Measurements from ENCODE around the gene ACTR3.

The ACTR3 gene

DNA sequence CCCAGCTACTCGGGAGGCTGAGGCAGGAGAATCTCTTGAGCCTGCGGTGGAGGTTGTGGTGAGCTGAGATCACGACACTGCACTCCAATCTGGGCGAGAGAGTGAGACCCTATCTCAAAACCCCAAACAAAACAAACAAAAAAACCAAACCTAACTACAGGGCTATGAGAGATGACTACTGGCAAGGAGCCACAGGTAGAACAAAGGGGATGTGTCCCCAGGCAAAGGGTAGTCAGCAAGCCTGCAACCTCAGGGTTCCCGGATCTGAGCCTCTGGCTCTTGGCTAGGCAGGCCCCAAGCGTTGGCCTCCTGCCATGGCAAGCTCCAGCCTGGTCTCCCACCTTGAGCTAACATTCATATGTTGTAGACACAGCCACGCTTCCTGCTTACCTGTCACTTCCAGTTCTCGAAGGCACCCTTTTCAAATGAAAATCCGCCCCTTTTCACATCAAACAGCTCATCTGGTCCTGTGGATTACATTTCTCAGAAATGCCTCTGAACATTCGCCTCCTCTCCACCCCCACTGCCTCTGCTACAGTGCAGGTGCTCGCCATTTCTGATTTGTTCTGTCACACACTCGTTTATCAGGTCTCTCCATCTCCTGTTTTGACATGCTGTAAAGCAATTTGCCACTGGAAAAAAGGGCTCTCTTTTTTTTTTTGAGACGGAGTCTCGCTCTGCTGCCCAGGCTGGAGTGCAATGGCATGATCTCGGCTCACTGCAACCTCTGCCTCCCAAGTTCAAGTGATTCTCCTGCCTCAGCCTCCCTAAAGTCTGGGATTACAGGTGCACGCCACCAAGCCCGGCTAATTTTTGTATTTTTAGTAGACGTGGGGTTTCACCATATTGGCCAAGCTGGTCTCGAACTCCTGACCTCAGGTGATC, 13.1 kb upstream of the ACTR3 start:
- DNase-seq = peak; percentile 27

DNA sequence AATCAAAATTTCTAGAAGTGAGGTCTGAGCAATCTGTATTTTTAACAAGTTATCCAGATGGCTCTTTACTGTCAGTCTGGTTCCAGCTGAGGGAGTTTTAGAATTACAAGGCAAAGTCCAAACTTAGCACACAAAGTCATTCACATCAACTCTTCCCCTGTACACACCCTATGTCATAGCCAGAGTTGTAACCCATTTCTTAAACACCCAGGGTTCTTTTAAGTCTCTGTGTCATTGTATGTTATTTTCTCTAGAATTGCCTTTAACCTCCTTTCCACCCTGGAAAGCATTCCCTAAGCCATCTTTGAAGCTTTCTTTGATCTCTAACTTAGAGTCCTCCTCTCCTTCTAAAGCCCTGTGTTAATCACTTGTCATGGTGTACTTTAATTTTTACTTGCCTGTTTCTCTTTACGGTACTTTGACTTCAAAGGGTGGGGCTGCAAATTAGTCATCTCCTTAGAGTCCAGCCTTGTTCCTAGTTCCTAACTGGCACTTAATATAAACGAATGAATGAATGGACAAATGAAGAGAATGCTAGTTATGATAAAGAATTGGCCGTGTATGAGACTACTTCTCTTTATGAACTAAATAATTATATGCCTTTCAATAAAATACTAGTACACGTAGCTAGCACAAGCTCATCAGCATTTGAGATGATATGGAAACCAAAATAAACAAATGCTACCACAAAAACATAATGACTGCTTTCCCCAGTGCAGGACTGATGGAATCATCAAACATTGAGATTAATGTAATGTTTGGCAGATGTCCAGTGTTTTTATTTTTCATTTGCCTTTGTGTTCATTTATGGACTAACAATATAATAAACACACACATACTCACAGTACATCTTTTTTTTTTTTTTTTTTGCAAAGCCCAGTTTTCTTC, 11.9 kb upstream of the ACTR3 start:
- peak; percentile 6 for DNase-seq

DNA sequence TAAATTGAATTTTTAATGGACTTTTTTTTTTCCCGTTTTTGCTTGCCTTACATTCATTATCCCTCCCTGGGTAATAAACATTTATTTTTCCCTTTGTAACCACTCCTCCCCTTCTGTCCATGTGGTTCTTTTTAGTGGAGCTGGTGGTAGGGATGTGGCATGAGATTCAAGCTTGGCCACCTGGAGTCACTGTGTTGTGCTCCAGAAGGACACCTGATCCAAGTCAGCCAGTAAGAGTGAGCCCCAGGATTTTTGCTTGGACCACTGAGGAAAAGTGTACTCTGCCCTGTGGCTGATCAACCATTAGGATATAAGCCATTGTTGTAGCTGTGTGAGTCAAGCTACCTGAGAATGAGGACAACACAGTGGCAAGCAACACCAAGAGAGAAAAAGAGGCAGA, 11.1 kb upstream of the ACTR3 start:
- peak; percentile 15 for DNase-seq

DNA sequence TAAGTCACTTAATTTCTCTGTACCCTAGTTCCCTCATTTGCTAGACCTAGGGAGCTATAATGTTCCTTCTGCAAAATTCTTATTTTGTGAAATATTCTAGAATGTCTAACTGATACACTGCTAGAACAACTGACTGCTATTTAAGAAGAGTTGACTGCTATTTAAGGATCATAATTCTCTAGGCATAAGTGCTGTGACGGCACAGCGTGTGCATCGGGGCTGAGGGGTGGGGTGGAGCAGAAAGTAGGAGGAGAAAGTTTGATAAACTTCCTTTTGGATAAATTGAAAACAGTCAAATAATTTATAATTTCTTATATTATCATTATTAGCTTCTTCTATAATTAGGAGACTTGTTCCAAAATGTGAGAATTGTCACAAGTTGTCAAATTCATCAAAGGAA, 10.4 kb upstream of the ACTR3 start:
- DNase-seq = no peak

DNA sequence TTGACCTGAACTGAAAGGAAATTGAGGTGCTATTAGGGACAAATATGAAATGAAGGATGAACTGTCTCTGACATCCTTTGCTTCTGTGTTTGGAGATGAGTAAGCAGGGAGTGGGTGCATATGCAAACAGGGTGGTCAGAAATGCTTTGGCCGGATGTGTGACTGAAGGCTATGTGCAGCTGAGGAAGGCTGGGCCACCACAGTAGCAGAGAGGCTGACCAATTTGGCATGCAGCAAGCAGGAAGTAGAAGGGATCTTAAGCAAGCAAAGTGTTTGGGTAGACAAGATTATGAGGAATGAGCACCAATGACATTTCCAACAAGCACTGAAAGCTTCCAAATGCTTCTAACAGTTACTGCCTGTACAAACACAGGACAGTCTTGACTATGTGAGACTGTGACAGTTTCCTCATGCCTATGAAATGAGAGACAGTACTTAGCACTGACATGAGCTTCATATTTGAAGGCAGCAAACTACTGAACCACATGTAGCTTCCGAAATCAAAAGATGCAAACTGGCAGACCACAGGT, 3.3 kb upstream of the ACTR3 start:
- no peak for DNase-seq

DNA sequence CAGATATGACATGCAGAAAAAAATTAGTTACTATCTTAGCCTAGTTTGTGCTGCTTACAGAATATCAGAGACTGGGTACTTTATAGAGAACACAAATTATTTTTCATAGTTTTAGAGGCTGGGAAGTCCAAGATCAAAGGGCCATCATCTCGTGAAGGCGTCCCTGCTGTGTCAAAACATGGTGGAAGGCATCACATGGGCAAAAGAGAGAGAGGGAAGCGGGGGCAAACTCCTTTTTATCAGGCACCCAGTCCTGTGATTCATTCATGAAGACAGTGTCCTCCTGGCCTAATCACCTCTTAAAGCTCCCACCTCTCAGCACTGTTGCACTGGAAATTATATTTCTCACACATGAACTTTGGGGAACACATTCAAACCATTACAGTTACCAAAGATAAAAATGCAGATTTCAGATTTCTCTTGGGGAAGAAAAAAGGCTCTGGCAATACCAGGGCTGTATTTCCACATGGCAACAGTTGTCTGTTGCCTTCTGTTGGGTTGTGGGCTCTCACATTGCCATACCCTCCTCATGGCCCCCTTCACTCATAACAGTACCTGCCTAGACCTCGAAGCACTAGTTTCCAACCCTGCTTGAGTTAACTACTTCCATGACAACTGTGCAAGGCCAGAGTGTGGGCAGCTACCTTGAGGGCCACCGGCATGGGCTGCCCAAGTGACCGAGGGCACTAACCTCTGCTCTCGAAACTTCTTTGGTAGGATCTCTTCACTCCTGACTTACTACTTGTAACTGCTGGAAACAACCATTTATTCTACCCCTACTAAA, 2.7 kb upstream of the ACTR3 start:
- no peak for DNase-seq

DNA sequence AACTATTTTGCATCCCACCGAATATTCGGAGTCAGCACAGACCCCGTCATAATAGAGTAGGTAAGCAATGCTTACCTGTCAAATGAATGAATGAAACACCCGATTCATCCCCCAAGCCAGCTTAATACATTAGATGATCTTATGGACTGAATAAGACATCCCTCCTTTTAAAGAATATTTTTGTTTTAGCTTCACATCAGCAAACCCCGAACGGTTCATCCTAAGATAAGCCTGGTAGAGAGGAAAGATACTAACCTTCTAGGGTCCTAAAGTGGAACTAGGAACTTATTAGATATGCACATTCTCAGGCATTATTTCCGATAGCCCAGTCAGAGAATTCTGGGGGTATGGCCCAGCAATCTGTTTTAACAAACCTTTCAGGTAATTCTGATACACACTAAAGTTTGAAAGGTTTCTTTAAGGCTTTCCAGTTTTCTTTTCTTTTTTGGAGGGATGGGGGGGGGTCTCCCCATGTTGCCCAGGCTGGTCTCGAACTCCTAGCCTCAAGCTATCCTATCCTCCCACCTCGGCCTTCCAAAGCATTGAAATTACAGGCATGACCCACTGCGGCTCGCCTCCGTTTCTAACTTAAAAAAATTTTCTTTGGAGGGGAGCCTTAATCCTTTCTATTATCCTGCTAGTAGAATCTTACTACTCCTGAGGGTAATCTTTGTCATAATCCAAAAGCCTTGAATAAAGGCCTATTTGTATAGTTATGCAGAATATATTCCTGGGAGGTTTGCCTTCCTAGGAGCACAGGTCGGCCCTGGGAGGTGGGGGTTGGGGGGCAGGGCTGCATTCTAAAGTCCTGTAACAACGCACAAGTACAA, 1.0 kb upstream of the ACTR3 start:
- DNase-seq = no peak

DNA sequence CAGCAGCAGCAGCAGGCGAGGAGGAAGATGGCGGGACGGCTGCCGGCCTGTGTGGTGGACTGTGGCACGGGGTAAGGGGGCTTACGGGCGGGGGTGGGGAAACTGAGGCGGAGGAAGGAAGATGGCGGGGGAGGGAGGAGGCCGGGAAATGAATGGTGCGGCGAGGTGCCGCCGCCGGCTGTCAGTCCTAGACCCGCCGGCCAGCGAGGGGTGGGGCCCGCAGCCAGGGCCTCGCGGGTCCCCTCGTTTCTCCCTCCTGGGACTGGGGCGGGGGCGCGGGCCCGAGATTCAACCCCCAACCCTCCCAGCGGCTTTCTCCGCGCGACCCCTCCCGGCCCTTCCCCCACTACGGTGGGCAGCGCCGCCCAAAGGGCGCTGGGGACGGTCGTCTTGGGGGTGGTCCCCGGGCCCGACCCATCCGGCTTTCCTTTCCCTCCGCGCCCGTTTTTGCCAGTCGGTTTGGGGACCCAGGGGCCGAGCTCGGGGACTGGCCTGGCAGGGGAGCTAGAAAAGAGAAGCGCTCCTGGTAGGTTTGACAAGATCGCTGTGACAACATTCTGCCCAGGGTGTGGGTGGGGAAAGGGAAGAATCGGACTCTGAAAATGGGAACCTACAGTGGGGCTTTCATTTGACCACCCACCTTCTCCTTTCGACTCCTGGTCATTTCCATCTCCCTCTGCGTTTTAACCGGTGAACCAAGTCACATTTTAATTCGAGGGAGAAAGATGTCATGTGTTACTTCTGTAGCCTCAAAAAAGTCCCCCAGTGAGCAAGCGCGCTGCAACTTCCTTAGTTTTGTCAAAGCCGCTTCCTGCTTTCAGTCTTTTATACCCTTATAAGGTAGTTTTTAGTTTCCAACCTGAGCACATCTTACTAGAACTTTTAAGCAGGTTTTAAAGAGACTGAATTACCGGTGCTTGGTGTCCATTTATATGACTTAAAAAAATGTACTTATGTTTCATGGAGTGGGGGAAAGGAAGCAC, 655 bp downstream of the ACTR3 start:
- peak; percentile 63 for DNase-seq

DNA sequence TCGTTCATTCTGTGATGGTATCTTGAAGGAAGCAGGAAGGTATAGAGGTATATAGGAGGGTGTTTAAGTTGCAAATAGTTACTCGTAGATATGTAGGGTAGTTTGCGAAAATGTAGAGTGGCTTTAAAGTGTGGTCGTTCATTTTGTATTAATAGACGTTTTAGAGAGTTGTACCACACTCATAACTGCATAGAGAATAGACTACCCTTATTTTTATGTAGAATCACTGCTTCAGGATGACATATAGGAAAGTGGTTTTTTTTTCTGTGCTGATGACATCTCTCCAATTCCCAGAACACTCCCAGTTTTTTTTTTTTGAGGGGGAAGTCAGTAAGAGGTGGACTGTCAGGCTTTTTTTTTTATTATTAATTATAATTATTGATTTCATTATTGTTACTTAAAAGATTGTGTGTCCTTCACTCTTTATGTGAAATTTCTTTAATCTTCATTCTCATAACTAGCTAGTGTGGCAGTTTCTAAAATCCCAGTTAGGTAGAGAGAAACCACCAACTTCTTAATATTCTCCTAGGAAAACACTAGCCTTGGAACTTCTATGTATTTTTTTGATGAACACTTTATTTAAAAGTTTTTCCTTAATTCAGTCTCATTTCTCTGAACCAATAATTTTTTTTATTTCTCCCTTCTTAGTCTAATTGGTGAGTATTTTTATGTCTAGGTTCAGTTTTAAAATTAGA, 1.5 kb downstream of the ACTR3 start:
- DNase-seq = peak; percentile 16

DNA sequence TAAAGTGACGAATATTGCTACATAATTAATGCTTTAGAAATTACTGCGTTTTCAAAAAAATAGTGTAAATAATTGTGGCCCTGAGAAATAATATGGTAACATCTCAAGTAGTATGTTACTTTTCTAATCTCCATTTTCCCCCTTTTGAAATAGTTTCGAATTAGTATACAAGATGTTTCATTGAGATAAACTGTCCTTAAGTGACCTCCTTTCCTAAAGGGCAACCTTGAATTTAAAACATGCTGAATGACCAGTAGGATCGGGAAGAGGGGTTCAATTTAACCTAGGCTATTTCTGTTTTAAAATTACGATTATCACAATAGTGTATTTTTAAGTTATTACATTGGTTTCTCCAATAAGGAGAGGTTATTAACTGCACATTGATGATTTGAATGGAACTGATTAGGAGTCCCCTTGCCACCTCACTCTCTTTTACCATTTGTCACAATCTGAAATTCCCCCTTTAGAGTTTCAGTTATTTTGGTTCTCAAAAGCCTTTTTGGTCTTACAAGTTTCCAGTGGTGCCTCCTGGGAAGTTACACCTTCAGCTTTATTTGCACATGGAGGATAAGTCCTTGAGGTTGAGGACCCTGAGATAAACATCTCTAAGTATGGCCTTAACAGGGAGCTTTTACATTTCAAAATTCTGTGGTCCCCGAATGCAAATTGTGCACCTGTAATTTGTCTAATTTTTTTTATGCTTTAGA, 2.3 kb downstream of the ACTR3 start:
- DNase-seq = no peak

DNA sequence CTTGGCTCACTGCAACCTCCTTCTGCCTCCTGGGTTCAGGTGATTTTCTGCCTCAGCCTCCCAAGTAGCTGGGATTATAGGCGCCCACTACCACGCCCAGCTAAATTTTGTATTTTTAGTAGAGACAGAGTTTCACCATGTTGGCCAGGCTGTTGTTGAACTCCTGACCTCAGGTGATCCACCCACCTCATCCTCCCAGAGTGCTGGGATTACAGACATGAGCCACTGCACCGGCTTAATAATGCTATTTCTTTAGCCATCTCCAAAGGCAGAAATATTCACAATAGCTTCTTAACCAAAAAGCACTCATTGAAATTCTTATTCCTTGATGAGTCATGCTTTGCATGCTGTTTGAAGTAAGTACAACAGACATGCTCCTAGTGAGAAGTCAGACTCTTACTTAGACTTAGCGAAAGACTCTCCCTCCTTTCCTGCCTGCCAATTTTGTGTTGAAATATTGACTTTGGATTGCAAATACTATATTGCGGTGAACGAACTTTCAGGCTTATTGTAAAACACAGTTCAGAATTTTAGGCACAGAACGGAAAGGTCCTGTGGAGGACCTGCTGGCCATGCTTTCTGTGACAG, 4.4 kb downstream of the ACTR3 start:
- DNase-seq = no peak

DNA sequence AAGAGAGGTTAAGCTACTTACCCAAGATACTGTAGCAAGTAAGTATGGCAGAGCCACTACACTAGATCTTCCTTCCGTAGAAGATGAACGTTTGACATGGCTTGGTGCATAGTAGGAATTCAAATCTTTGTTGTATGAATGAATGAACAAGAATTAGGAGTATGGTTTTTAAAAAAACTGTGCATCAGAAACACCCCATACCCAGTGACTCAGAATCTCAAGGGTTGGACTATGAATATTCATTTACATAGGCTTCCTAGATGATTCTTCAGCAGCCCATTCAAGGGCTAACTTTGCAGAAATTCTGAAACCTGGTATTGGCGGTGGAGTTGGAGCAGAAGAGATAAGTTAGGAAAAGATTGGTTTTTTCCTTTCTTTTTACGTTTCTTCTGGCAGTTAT, 5.4 kb downstream of the ACTR3 start:
- no peak for DNase-seq

DNA sequence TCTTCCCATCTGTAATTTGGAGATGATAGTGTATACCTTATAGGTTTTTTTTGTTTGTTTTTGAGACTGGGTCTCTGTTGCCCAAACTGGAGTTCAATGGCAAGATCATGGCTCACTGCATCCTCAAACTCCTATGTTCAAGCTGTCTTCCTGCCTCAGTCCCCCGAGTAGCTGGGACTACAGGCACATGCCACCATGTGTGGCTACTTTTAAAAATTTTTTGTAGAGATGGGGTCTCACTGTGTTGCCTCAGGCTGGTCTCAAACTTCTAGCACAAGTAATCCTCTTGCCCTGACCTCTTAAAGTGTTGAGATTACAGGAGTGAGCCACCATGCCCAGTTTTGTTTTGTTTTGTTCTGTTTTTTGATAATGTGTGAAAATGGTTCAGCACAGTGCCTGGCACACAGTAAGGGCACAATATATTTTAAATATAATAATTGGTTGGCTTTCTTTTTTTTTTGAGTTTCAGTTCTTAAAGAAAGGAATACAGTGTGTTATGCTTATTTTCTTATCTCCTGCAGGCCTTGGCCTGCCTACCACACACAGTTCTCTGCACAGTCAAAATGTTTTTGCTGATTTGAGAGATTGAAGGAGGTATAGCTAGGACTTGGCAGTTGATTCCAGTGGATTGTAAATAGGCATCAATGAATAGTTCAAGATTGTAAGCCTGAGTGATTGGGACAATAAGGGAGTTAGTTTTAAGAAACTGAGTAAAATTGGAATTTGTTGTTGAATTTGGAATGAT, 6.1 kb downstream of the ACTR3 start:
- no peak for DNase-seq

DNA sequence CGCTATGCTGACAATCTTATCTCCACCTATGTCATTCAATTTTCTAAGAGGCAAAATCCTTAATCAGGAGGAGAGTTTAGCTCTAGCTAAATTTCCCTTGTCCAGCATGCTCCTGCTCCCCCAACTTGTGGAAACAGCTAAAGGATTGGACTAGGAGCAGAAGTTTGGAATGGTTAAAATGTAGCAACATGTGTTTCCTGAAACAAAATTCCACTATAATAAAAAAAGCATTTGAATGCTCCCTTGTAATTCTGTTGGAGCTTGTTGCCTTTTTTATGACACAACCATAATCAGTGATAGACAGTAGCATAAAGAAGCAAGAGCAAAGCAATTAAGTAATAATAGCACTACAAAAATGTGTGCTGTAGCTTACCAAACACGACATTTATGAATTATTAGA, 6.9 kb downstream of the ACTR3 start:
- DNase-seq = no peak

DNA sequence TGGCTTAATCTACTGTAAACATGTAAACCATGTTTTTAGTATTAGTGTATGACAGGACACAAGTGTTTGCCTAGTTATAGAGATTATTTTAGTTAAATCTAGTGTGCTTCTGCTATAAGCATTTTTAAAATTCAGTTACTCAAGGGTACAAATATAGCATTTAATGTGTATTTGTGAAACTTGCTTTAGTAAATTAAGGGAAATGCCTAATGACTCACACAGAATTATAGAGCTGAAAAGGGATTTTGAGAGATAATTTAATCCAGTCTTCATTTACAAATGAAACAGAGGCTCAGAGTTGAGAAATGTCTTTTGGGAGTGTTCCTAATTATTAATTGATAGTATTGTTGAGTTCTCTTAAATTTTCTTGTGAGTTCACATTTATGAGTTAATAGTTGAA, 8.2 kb downstream of the ACTR3 start:
- no peak for DNase-seq

DNA sequence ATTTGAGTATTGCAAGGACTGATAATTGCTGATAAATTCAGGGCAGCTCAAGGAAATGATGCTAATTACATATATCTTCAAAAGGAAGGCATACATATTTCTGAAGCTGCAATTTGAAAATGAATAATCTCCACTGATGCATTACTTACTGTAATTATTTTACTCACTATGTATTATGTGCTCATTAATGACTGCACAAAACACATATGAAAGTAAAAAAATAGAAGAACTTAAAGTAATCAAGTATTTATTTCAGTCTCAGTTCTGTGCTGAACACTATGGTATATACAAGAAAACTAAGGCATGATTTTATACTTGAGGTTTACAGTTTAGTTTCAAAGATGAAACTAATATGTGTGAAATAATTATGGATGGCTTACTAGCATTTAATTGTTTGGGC, 9.3 kb downstream of the ACTR3 start:
- no peak for DNase-seq

DNA sequence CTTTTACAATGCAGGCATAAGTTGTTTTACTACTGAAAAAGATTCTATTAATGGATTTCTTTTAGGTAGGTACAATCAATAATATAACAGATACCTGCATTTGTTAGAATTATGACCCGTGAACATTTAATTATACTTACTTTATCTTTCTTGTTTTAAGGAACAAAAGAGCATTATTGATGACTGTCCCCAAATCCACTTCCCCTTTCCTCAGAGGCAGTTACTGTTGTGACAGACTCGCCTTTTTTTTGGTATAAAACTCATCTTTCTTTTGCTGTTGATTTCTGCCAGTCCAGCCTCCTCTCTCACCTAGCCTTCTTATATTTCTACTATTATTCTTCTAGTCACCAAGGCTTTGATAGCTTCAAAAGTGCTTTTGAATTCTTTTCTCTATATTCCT, 12.1 kb downstream of the ACTR3 start:
- DNase-seq = no peak

DNA sequence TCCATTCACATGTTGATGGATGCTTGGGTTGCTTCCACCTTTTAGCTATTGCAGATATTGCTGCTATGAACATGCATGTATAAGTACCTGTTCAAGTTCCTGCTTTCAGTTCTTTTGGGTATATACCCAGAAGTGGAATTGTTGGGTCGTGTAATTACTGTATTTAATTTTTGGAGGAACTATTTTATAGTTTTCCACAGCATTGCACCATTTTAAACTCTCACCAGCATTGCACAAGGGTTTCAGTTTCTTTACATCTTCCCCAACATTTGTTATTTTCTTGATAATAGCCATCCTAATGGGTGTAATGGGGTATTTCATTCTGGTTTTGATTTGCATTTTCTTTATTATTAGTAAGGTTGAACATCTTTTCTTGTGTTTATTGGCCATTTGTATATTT, 16.0 kb downstream of the ACTR3 start:
- no peak for DNase-seq

Data from NCI-H2171 treated with DMSO at 0.1 percent for 48 hours (cell line).